Measurements from ENCODE around the gene RASAL1.

Gene RASAL1

GRCh38 chr12:113054948-113055486 is 80.5 kb downstream of the RASAL1 start:
- H3K36me3 ChIP-seq (ENCODE audit: insufficient read depth, low read length), result no peaks in the 10 kb centered on the region
- no peaks in the 10 kb centered on the region; the same call in 1 of the 2 replicates for H3K9me3 ChIP-seq (ENCODE audit: control insufficient read depth, insufficient read depth, low read length)
- H3K9ac ChIP-seq (ENCODE audit: low read depth, low read length), result no peak overlapping the region
- H3K4me1 ChIP-seq (ENCODE audit: insufficient read depth, low read length), result no peaks in the 10 kb centered on the region

- no peaks in the 10 kb centered on the region for H3K9me3 ChIP-seq (ENCODE audit: control insufficient read depth, insufficient read depth, low read length)
- H3K4me1 ChIP-seq (ENCODE audit: insufficient read depth, low read length), result peaks cover 4% of the 10 kb centered on the region
- no peaks in the 10 kb centered on the region for H3K36me3 ChIP-seq (ENCODE audit: insufficient read depth, low read length)
- H3K9ac ChIP-seq (ENCODE audit: low read depth, low read length), result no peak overlapping the region
Observed at GRCh38 chr12:113052326-113052725, 83.2 kb downstream of the RASAL1 start.

- Histone ChIP-seq H3K9me3 (ENCODE audit: control insufficient read depth, insufficient read depth, low read length) (no peaks in the 10 kb centered on the region), H3K9ac (ENCODE audit: low read depth, low read length) (no peak overlapping the region), H3K4me1 (ENCODE audit: insufficient read depth, low read length) (peaks cover 4% of the 10 kb centered on the region), H3K36me3 (ENCODE audit: insufficient read depth, low read length) (no peaks in the 10 kb centered on the region)
Observed at GRCh38 chr12:113051759-113052158, 83.8 kb downstream of the RASAL1 start.

GRCh38 chr12:113050795-113051194 is 84.8 kb downstream of the RASAL1 start:
- Histone ChIP-seq H3K9ac (ENCODE audit: low read depth, low read length) (no peak overlapping the region), H3K9me3 (ENCODE audit: control insufficient read depth, insufficient read depth, low read length) (no peaks in the 10 kb centered on the region), H3K4me1 (ENCODE audit: insufficient read depth, low read length) (peaks cover 4% of the 10 kb centered on the region), H3K36me3 (ENCODE audit: insufficient read depth, low read length) (no peaks in the 10 kb centered on the region)

GRCh38 chr12:113049976-113050742 is 85.4 kb downstream of the RASAL1 start:
- H3K9ac ChIP-seq (ENCODE audit: low read depth, low read length), result no peak overlapping the region
- no peaks in the 10 kb centered on the region for H3K36me3 ChIP-seq (ENCODE audit: insufficient read depth, low read length)
- H3K9me3 ChIP-seq (ENCODE audit: control insufficient read depth, insufficient read depth, low read length), result no peaks in the 10 kb centered on the region
- peaks cover 4% of the 10 kb centered on the region for H3K4me1 ChIP-seq (ENCODE audit: insufficient read depth, low read length)
